A549 (cell line): ENCODE data around the gene OR10K2. TPM values are rescaled to one million over a fixed set of nuclear protein-coding genes. Genes with fewer than 3 reads are reported as not detected.

Experiments used
- ATAC-seq, 2 experiments: fragments of 200-7000 bp in 1 of 2; fragments of >200 bp in 1 of 2; cut with Nextera tagmentation in 1 of 2; cut with Tn5 transposase in 1 of 2; 3 replicates each; pipeline versions ENCODE4 v1.8.0 to v1.9.1; 2018 to 2020; ENCODE audit warnings: mild to moderate bottlenecking in 1 of 2, moderate library complexity in 1 of 2
- CTCF ChIA-PET: fragments of 300-600 bp; sonication (Branson Sonifier 250); formaldehyde crosslinking; extraction: SDS; loops from one replicate; lab custom pipeline; 2021; ENCODE audit warnings: antibody characterized with exemption, inconsistent platforms; lab: Yijun Ruan, JAX
- POLR2A ChIA-PET: fragments of 350-600 bp; formaldehyde crosslinking; extraction: SDS; loops from one replicate; lab custom pipeline; 2021; ENCODE audit warnings: antibody characterized with exemption, inconsistent platforms; lab: Yijun Ruan, JAX
- DNase-seq, 2 experiments: peaks; one replicate each; pipeline versions ENCODE4 v3.0.0 to v3.0.0-alpha.2; 2011 to 2016; ENCODE audit warnings: low read depth in 1 of 2, low spot score in 1 of 2
- FAIRE-seq: peaks from 2 replicates; lab custom pipeline; 2011; peaks lifted over from hg19 to GRCh38; lab: Jason Lieb, UNC
- H3K27ac ChIP-seq, 2 experiments: fragments of >200 bp; sonication (Bioruptor Twin); formaldehyde crosslinking; 3 replicates each; pipeline ENCODE4 v1.5.1; 2016 to 2017
- H3K4me1 ChIP-seq: fragments of >200 bp; sonication (Bioruptor Twin); formaldehyde crosslinking; 3 replicates; pipeline ENCODE4 v1.6.1; 2016
- H3K4me2 ChIP-seq: fragments of >200 bp; sonication (Bioruptor Twin); formaldehyde crosslinking; 3 replicates; pipeline ENCODE4 v1.6.1; 2016
- H3K4me3 ChIP-seq: fragments of >200 bp; sonication (Bioruptor Twin); formaldehyde crosslinking; 3 replicates; pipeline ENCODE4 v1.5.1; 2016
- H3K9me3 ChIP-seq: fragments of >200 bp; sonication (Bioruptor Twin); formaldehyde crosslinking; 3 replicates; pipeline ENCODE4 v1.6.1; 2016
- CBX8 ChIP-seq: fragments of 200-600 bp; sonication (generic); IDR thresholded peaks from 2 replicates; pipeline ENCODE4 v1.6.1; 2016
- EHF ChIP-seq: fragments of 250-450 bp; sonication (Bioruptor Pico); IDR thresholded peaks from 2 replicates; pipeline ENCODE4 v1.5.0; 2020; ENCODE audit warnings: mild to moderate bottlenecking
- EHMT2 ChIP-seq: fragments of 200-600 bp; sonication (generic); IDR thresholded peaks from 2 replicates; pipeline ENCODE4 v1.6.1; 2016; ENCODE audit warnings: antibody characterized with exemption, low read depth, mild to moderate bottlenecking, moderate library complexity
- EP300 ChIP-seq, 2 experiments: fragments of >200 bp; sonication (Bioruptor Twin); formaldehyde crosslinking; IDR thresholded peaks; 2 replicates in 1 of 2; 3 replicates in 1 of 2; pipeline ENCODE4 v1.6.1; 2016 to 2017
- ESRRA ChIP-seq: fragments of 150-350 bp; IDR thresholded peaks from 2 replicates; pipeline ENCODE4 v1.6.1; 2014; ENCODE audit warnings: mild to moderate bottlenecking, low read length, borderline replicate concordance
- FOSB ChIP-seq: fragments of 250-450 bp; sonication (Bioruptor Pico); IDR thresholded peaks from 2 replicates; pipeline ENCODE4 v1.5.0; 2020; ENCODE audit warnings: mild to moderate bottlenecking, moderate library complexity
- FOXS1 ChIP-seq: fragments of 250-450 bp; sonication (Bioruptor Pico); IDR thresholded peaks from 2 replicates; pipeline ENCODE4 v1.5.0; 2020; ENCODE audit warnings: mild to moderate bottlenecking, moderate library complexity
- GATA3 ChIP-seq: IDR thresholded peaks from 2 replicates; pipeline ENCODE4 v1.6.1; 2012; ENCODE audit warnings: borderline replicate concordance
- HEYL ChIP-seq: fragments of 250-450 bp; sonication (Bioruptor Pico); IDR thresholded peaks from 2 replicates; pipeline ENCODE4 v1.8.0; 2021; ENCODE audit warnings: mild to moderate bottlenecking, moderate library complexity
- HOXB5 ChIP-seq: fragments of 250-450 bp; sonication (Bioruptor Pico); IDR thresholded peaks from 2 replicates; pipeline ENCODE4 v1.5.0; 2020; ENCODE audit warnings: mild to moderate bottlenecking, moderate library complexity
- JUNB ChIP-seq: fragments of >200 bp; sonication (Bioruptor Twin); formaldehyde crosslinking; IDR thresholded peaks from 2 replicates; pipeline ENCODE4 v1.6.1; 2016
- KDM1A ChIP-seq: fragments of 200-600 bp; sonication (generic); IDR thresholded peaks from 2 replicates; pipeline ENCODE4 v1.6.1; 2016; ENCODE audit warnings: low read depth, mild to moderate bottlenecking
- PHF8 ChIP-seq: fragments of 200-600 bp; sonication (generic); IDR thresholded peaks from 2 replicates; pipeline ENCODE4 v1.6.1; 2016; ENCODE audit warnings: low read depth, mild to moderate bottlenecking, antibody characterized with exemption, moderate library complexity, borderline replicate concordance
- POLR2A ChIP-seq: IDR thresholded peaks from 2 replicates; pipeline ENCODE4 v1.6.1; 2012; ENCODE audit warnings: mild to moderate bottlenecking, low read length
- RFX5 ChIP-seq: fragments of 450-650 bp; IDR thresholded peaks from 2 replicates; pipeline ENCODE4 v1.7.1; 2014; ENCODE audit warnings: antibody characterized with exemption, mild to moderate bottlenecking, moderate library complexity
- SMC3 ChIP-seq: fragments of >200 bp; sonication (Bioruptor Twin); formaldehyde crosslinking; IDR thresholded peaks from 3 replicates; pipeline ENCODE4 v1.6.1; 2018; ENCODE audit warnings: inconsistent platforms
- TFCP2L1 ChIP-seq: fragments of 250-450 bp; sonication (Bioruptor Pico); IDR thresholded peaks from 2 replicates; pipeline ENCODE4 v1.5.0; 2021; ENCODE audit warnings: mild to moderate bottlenecking
- TP53 ChIP-seq: fragments of 250-450 bp; sonication (Bioruptor Pico); IDR thresholded peaks from 2 replicates; pipeline ENCODE4 v1.5.0; 2021; ENCODE audit warnings: mild to moderate bottlenecking, moderate library complexity
- ZC3H11A ChIP-seq: fragments of 450-650 bp; IDR thresholded peaks from 2 replicates; pipeline ENCODE4 v1.6.1; 2014; ENCODE audit warnings: antibody characterized with exemption, mild to moderate bottlenecking
- WGBS: methylation state at CpG from one replicate; pipeline ENCODE4 v1.1.6; 2017; ENCODE audit errors: missing lambda C conversion rate; 5-methylcytosine and 5-hydroxymethylcytosine counted together
- polyA plus RNA-seq, 4 experiments: library from polyadenylated mRNA; depleted of rRNA in 3 of 4; stranded (reverse); fragments of >200 nt; fragmentation: RNase III in 1 of 4; extraction: RNeasy Plus Mini Kit Qiagen cat#74134 plus additional on column Dnase treatment in 1 of 4; gene quantifications; 2 replicates in 3 of 4; 3 replicates in 1 of 4; pipeline ENCODE4 v1.2.3, GENCODE V29; 2011 to 2017
- TF ChIP-seq, protein P1 (sequence below): IDR thresholded peaks from 2 replicates; pipeline ENCODE4 v1.6.1; 2012
- TF ChIP-seq, protein P2 (sequence below): fragments of 250-450 bp; sonication (Bioruptor Pico); IDR thresholded peaks from 2 replicates; pipeline ENCODE4 v1.5.0; 2020; ENCODE audit warnings: low read depth, mild to moderate bottlenecking, moderate library complexity
- TF ChIP-seq, protein P3 (sequence below): fragments of 200-600 bp; sonication (generic); IDR thresholded peaks from 2 replicates; pipeline ENCODE4 v1.6.1; 2016; ENCODE audit warnings: antibody characterized with exemption, mild to moderate bottlenecking, moderate library complexity
- TF ChIP-seq, protein P4 (sequence below): IDR thresholded peaks from 2 replicates; pipeline ENCODE4 v1.6.1; 2012
- TF ChIP-seq, protein P5 (sequence below): IDR thresholded peaks from 2 replicates; pipeline ENCODE4 v1.6.1; 2012; ENCODE audit warnings: low read depth, borderline replicate concordance

Gene OR10K2
- polyA plus RNA-seq, 2 of the 4 experiments (the other 2 are of a cell fraction) = not detected

DNA sequence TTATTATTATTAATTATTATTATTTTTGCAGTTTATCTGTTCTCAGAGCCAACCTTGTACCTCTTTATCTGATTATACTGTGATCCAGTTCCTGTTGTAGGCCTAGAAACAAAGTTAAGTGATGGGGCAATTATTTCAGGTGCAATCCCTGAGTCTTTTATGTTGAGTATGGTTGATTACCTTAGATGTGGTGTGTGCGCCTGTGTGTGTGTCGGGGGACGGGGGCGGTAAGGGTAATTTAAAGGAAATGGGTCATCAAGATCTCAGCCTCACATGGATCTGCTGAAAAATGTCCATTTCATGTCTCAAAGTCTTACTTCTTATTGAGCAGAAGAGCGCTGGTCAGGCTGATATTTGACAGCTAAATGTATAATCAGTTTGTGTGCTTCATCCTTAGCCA is 18.9 kb downstream of the OR10K2 start:
- H3K9me3 ChIP-seq = no peaks in the 10 kb centered on the region
- DNase-seq = no peak
- POLR2A ChIA-PET = no interaction called here
- CTCF ChIA-PET = no interaction called here
- ATAC-seq = no peak
- H3K27ac ChIP-seq = no peak overlapping the region
- no peak for FAIRE-seq
- no peak overlapping the region for H3K4me3 ChIP-seq
- H3K4me2 ChIP-seq = no peak overlapping the region
- whole genome bisulfite sequencing = 39% methylated on average over 5 of the region's 5 CpGs
- H3K4me1 ChIP-seq = no peaks in the 10 kb centered on the region
- TF ChIP-seq GATA3 = no peak
- no peak for TF ChIP-seq TFCP2L1 (CRISPR knock-in tag)
- no peak for TF ChIP-seq EHF (CRISPR knock-in tag)
- no peak for TF ChIP-seq FOXS1
- TF ChIP-seq JUNB = no peak
- no peak for TF ChIP-seq CBX8
- TF ChIP-seq ZC3H11A = no peak
- TF ChIP-seq ESRRA = no peak
- TF ChIP-seq, protein P1, sequence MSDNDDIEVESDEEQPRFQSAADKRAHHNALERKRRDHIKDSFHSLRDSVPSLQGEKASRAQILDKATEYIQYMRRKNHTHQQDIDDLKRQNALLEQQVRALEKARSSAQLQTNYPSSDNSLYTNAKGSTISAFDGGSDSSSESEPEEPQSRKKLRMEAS = no peak
- no peak for TF ChIP-seq PHF8
- TF ChIP-seq, protein P2, sequence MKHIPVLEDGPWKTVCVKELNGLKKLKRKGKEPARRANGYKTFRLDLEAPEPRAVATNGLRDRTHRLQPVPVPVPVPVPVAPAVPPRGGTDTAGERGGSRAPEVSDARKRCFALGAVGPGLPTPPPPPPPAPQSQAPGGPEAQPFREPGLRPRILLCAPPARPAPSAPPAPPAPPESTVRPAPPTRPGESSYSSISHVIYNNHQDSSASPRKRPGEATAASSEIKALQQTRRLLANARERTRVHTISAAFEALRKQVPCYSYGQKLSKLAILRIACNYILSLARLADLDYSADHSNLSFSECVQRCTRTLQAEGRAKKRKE = no peak
- no peak for TF ChIP-seq TP53 (CRISPR knock-in tag)

DNA sequence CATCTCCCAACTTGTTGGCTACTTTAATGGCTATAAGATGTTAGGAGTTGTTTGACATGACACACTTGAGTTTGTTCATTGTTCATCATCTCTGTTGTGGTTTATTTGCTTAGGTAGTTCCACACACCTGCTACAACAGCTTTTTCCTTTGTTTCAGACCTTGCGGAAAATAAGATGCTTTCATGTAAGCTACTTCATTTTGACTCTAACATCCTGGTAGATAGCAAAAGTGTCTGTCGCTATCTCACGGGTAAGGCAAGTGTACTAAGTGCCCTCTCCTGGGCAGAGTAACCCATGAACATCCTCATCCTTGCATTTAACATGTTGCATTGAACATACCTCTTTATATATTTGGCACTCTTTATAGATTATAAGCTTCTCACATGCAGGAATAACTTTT is 25.2 kb downstream of the OR10K2 start:
- CTCF ChIA-PET = no interaction called here
- no peaks in the 10 kb centered on the region for H3K4me1 ChIP-seq
- ATAC-seq (no peak), DNase-seq (no peak), FAIRE-seq (no peak)
- POLR2A ChIA-PET = no interaction called here
- TF ChIP-seq RFX5 (no peak), POLR2A (no peak), HOXB5 (CRISPR knock-in tag) (no peak), FOSB (CRISPR knock-in tag) (no peak), SMC3 (no peak), KDM1A (no peak), FOXS1 (no peak), EHF (CRISPR knock-in tag) (no peak), EP300 (IDR thresholded peaks at IDR 0.05) (no peak), EHMT2 (no peak), HEYL (CRISPR knock-in tag) (no peak)
- TF ChIP-seq, protein P3, sequence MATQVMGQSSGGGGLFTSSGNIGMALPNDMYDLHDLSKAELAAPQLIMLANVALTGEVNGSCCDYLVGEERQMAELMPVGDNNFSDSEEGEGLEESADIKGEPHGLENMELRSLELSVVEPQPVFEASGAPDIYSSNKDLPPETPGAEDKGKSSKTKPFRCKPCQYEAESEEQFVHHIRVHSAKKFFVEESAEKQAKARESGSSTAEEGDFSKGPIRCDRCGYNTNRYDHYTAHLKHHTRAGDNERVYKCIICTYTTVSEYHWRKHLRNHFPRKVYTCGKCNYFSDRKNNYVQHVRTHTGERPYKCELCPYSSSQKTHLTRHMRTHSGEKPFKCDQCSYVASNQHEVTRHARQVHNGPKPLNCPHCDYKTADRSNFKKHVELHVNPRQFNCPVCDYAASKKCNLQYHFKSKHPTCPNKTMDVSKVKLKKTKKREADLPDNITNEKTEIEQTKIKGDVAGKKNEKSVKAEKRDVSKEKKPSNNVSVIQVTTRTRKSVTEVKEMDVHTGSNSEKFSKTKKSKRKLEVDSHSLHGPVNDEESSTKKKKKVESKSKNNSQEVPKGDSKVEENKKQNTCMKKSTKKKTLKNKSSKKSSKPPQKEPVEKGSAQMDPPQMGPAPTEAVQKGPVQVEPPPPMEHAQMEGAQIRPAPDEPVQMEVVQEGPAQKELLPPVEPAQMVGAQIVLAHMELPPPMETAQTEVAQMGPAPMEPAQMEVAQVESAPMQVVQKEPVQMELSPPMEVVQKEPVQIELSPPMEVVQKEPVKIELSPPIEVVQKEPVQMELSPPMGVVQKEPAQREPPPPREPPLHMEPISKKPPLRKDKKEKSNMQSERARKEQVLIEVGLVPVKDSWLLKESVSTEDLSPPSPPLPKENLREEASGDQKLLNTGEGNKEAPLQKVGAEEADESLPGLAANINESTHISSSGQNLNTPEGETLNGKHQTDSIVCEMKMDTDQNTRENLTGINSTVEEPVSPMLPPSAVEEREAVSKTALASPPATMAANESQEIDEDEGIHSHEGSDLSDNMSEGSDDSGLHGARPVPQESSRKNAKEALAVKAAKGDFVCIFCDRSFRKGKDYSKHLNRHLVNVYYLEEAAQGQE = no peak
- TF ChIP-seq, protein P4, sequence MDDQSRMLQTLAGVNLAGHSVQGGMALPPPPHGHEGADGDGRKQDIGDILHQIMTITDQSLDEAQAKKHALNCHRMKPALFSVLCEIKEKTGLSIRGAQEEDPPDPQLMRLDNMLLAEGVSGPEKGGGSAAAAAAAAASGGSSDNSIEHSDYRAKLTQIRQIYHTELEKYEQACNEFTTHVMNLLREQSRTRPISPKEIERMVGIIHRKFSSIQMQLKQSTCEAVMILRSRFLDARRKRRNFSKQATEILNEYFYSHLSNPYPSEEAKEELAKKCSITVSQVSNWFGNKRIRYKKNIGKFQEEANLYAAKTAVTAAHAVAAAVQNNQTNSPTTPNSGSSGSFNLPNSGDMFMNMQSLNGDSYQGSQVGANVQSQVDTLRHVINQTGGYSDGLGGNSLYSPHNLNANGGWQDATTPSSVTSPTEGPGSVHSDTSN = no peak
- TF ChIP-seq, protein P5, sequence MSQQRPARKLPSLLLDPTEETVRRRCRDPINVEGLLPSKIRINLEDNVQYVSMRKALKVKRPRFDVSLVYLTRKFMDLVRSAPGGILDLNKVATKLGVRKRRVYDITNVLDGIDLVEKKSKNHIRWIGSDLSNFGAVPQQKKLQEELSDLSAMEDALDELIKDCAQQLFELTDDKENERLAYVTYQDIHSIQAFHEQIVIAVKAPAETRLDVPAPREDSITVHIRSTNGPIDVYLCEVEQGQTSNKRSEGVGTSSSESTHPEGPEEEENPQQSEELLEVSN = no peak
- no peak overlapping the region for H3K4me2 ChIP-seq
- no peak overlapping the region for H3K4me3 ChIP-seq
- H3K27ac ChIP-seq = no peak overlapping the region
- WGBS = 21% methylated on average over 3 of the region's 3 CpGs
- H3K9me3 ChIP-seq = no peaks in the 10 kb centered on the region
